Measurements from ENCODE around the gene C8B. TPM values are rescaled to one million over a fixed set of nuclear protein-coding genes. Genes with fewer than 3 reads are reported as not detected.
A peak's percentile ranks its signal among the peaks of the same experiment; 100 is the strongest.

The C8B gene
- total and polyA plus RNA-seq, 2 experiments from 2014 or later = not detected

GRCh38 chr1:56964349-56965017 is 1.3 kb downstream of the C8B start (continued):
- no peak for TF ChIP-seq CTCF (conservative IDR thresholded peaks at IDR 0.05; ENCODE audit: low read depth in 2 of 2)
- no peak for TF ChIP-seq EZH2phosphoT487 (IDR thresholded peaks at IDR 0.05; ENCODE audit: unreplicated experiment)
- no peak for TF ChIP-seq POLR2AphosphoS5 (IDR thresholded peaks at IDR 0.05; ENCODE audit: low read depth)
- no peak for TF ChIP-seq EZH2 (IDR thresholded peaks at IDR 0.05; ENCODE audit: low read depth, unreplicated experiment)
- TF ChIP-seq ZNF331 (CRISPR knock-in tag; IDR thresholded peaks at IDR 0.05; ENCODE audit: low read depth) = no peak
- no peak for TF ChIP-seq JUNB (IDR thresholded peaks at IDR 0.05; ENCODE audit: unreplicated experiment)
- TF ChIP-seq, protein P1, sequence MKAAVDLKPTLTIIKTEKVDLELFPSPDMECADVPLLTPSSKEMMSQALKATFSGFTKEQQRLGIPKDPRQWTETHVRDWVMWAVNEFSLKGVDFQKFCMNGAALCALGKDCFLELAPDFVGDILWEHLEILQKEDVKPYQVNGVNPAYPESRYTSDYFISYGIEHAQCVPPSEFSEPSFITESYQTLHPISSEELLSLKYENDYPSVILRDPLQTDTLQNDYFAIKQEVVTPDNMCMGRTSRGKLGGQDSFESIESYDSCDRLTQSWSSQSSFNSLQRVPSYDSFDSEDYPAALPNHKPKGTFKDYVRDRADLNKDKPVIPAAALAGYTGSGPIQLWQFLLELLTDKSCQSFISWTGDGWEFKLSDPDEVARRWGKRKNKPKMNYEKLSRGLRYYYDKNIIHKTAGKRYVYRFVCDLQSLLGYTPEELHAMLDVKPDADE (IDR thresholded peaks at IDR 0.05) = no peak
- TF ChIP-seq, protein P2, sequence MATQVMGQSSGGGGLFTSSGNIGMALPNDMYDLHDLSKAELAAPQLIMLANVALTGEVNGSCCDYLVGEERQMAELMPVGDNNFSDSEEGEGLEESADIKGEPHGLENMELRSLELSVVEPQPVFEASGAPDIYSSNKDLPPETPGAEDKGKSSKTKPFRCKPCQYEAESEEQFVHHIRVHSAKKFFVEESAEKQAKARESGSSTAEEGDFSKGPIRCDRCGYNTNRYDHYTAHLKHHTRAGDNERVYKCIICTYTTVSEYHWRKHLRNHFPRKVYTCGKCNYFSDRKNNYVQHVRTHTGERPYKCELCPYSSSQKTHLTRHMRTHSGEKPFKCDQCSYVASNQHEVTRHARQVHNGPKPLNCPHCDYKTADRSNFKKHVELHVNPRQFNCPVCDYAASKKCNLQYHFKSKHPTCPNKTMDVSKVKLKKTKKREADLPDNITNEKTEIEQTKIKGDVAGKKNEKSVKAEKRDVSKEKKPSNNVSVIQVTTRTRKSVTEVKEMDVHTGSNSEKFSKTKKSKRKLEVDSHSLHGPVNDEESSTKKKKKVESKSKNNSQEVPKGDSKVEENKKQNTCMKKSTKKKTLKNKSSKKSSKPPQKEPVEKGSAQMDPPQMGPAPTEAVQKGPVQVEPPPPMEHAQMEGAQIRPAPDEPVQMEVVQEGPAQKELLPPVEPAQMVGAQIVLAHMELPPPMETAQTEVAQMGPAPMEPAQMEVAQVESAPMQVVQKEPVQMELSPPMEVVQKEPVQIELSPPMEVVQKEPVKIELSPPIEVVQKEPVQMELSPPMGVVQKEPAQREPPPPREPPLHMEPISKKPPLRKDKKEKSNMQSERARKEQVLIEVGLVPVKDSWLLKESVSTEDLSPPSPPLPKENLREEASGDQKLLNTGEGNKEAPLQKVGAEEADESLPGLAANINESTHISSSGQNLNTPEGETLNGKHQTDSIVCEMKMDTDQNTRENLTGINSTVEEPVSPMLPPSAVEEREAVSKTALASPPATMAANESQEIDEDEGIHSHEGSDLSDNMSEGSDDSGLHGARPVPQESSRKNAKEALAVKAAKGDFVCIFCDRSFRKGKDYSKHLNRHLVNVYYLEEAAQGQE (IDR thresholded peaks at IDR 0.05; ENCODE audit: unreplicated experiment) = no peak
- TF ChIP-seq CREB1 (CRISPR knock-in tag; IDR thresholded peaks at IDR 0.05; ENCODE audit: low read depth) = no peak
- TF ChIP-seq STAT1 (IDR thresholded peaks at IDR 0.05; ENCODE audit: unreplicated experiment) = no peak

GRCh38 chr1:56963667-56964066 is 2.1 kb downstream of the C8B start:
- H3K9me2 ChIP-seq (ENCODE audit: insufficient read depth) = no peaks in the 10 kb centered on the region; the same call in 1 of the 2 replicates
- H4K20me1 ChIP-seq (replicated peaks; ENCODE audit: insufficient read depth) = no peaks in the 10 kb centered on the region
- peaks cover 12% of the 10 kb centered on the region; the same call in 2 of the 3 replicates for H3K4me1 Mint-ChIP-seq
- no peak overlapping the region for H3K27ac ChIP-seq (ENCODE audit: low read depth)
- no peak for TF ChIP-seq ZNF331 (CRISPR knock-in tag; IDR thresholded peaks at IDR 0.05; ENCODE audit: low read depth)
- TF ChIP-seq, protein P2 (IDR thresholded peaks at IDR 0.05; ENCODE audit: unreplicated experiment) = no peak
- DNase-seq (ENCODE audit: low spot score) (no peak), ATAC-seq (no peak)
- peaks cover 2% of the 10 kb centered on the region for H3K27me3 Mint-ChIP-seq (ENCODE audit: insufficient read depth, low read depth, poor library complexity)
- H3K36me3 ChIP-seq (ENCODE audit: insufficient read depth) = no peaks in the 10 kb centered on the region
- no peak overlapping the region for H3K4me3 Mint-ChIP-seq
- H3K4me2 ChIP-seq = no peak overlapping the region
- H3K27ac Mint-ChIP-seq = no peak overlapping the region; the same call in 1 of the 2 replicates
- no peaks in the 10 kb centered on the region for H3K4me1 ChIP-seq (ENCODE audit: insufficient read depth)
- H3K36me3 Mint-ChIP-seq (ENCODE audit: low read depth) = no peaks in the 10 kb centered on the region
- peak overlapping the region; percentile 87; the same call in 1 of the 2 replicates for H2AFZ ChIP-seq
- no peaks in the 10 kb centered on the region for H3K79me2 ChIP-seq (replicated peaks; ENCODE audit: insufficient read depth)
- no peaks in the 10 kb centered on the region for H3K9me3 Mint-ChIP-seq
- H3K4me3 ChIP-seq = no peak overlapping the region
- no peaks in the 10 kb centered on the region for H3F3A ChIP-seq (replicated peaks; ENCODE audit: low read depth)
- H3K27me3 ChIP-seq (ENCODE audit: insufficient read depth) = no peaks in the 10 kb centered on the region

All from GM23338 (cell line).